ENCODE data around the gene LASP1NB.

The LASP1NB gene

DNA sequence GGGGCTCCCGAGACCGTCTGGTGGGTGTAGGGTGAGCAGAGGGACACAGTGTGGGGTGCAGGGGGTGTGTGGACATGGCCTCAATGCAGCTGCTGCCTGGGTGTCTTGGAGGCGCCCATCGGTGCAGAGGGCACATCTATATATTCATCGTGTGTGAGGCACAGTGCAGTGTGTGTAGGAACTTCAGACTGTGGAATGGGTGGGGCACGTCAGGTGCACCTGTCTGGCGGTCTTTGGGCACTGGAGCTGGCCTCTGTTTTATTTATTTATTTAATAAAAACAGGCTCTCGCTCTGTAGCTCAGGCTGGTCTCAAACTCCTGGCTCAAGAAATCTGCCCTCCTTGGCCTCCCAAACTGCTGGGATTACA is 38.8 kb upstream of the LASP1NB start:
- no peak overlapping the region for H2AFZ ChIP-seq (ENCODE audit: low read length)
- intact Hi-C loops (cut with micrococcal nuclease; ENCODE audit: unreplicated experiment), result no loop called here
- ChIA-PET CTCF (ENCODE audit: unreplicated experiment) (no interaction called here), POLR2A (interaction anchor here (1.3 to 2.3 kb wide), 2 partner anchors 11 to 15 kb away, joined by 4 to 9 read pairs; no protein-coding TSS in a partner anchor)
- no peak for DNase-seq (ENCODE audit: low spot score)
- no peaks in the 10 kb centered on the region for H3K9me2 ChIP-seq (ENCODE audit: insufficient read depth, low read length)
- TF ChIP-seq, protein P1, sequence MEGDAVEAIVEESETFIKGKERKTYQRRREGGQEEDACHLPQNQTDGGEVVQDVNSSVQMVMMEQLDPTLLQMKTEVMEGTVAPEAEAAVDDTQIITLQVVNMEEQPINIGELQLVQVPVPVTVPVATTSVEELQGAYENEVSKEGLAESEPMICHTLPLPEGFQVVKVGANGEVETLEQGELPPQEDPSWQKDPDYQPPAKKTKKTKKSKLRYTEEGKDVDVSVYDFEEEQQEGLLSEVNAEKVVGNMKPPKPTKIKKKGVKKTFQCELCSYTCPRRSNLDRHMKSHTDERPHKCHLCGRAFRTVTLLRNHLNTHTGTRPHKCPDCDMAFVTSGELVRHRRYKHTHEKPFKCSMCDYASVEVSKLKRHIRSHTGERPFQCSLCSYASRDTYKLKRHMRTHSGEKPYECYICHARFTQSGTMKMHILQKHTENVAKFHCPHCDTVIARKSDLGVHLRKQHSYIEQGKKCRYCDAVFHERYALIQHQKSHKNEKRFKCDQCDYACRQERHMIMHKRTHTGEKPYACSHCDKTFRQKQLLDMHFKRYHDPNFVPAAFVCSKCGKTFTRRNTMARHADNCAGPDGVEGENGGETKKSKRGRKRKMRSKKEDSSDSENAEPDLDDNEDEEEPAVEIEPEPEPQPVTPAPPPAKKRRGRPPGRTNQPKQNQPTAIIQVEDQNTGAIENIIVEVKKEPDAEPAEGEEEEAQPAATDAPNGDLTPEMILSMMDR (conservative IDR thresholded peaks at IDR 0.05; ENCODE audit: low read length), result no peak
- TF ChIP-seq EZH2phosphoT487 (IDR thresholded peaks at IDR 0.05; ENCODE audit: borderline replicate concordance, low read depth, low read length), result no peak
- peaks cover 38% of the 10 kb centered on the region for H3K4me1 ChIP-seq (ENCODE audit: insufficient read depth, low read length, poor library complexity, severe bottlenecking)
- H4K20me1 ChIP-seq (ENCODE audit: insufficient read depth, low read length), result no peaks in the 10 kb centered on the region
- peaks cover 40% of the 10 kb centered on the region; the same call in 1 of the 2 replicates for H3K79me2 ChIP-seq (ENCODE audit: insufficient read depth, low read depth, low read length)
- no peak overlapping the region for H3K4me3 ChIP-seq (ENCODE audit: low read depth, low read length, poor library complexity, severe bottlenecking)
- no TSS peak for BruUV-seq (replicated peaks)
- H3K9me3 ChIP-seq (ENCODE audit: low read length), result no peaks in the 10 kb centered on the region
- no peak overlapping the region for H3K27ac ChIP-seq (ENCODE audit: low read depth, low read length, poor library complexity, severe bottlenecking)
- H3K4me2 ChIP-seq (ENCODE audit: low read length), result no peak overlapping the region; the same call in 1 of the 2 replicates
- peaks cover 89% of the 10 kb centered on the region for H3K36me3 ChIP-seq (ENCODE audit: insufficient read depth, low read length)

DNA sequence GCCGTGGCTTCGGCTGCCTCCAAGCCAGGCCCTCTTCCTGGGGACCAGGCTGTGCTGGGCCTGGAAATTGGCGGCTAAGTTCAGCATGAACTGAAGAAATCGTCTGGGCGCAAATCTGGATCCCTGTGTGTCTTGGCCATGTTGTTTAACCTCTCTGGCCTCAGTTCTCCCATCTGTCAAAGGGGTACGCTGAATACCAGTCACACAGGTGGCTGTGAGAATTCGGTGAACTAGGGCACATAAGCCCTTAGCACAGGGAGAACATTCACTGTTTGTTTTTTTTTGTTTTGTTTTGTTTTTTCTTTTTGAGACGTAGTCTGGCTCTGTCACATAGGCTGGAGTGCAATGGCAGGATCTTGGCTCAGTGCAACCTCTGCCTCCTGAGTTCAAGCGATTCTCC is 36.6 kb upstream of the LASP1NB start:
- CTCF ChIA-PET (ENCODE audit: unreplicated experiment), result no interaction called here

DNA sequence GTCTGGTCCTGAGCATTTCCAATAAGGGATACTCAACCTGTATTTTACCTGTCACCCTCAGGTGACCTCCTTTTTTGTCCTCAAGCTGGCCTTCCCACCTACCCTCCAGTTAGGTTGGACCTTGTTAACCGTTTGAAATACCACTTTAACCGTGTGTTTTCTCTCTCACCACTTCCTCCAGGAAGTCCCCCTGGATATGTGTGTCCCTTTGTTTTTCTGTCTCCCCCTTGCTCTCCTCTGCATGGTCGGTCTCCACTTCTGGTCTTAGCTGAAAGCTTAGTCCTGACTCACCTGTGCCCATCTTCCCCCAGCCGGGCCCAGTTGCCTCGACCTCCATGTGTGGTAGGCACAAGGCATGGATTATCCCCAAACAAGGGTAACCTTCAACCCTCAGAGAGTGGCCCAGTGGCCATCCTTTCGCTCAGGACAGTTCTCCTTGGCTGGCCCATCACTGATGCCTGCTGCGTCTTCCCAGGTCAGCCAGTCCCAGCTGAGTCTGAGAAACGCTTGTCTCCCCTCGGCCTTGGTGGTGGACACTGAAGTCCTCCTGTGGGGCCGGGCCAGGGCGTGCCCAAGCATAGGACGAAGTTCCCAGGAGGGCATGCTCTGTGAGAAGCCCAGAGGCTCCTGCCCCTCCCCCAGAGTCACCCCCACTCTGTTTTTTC is 35.5 kb upstream of the LASP1NB start:
- H3K36me3 ChIP-seq (ENCODE audit: insufficient read depth, low read length), result peaks cover 93% of the 10 kb centered on the region
- H3K4me3 ChIP-seq (ENCODE audit: low read depth, low read length, poor library complexity, severe bottlenecking), result no peak overlapping the region
- no peaks in the 10 kb centered on the region for H3K9me3 ChIP-seq (ENCODE audit: low read length)
- no peaks in the 10 kb centered on the region for H3K9me2 ChIP-seq (ENCODE audit: insufficient read depth, low read length)
- ChIA-PET CTCF (ENCODE audit: unreplicated experiment) (no interaction called here), POLR2A (no interaction called here)
- no peaks in the 10 kb centered on the region for H4K20me1 ChIP-seq (ENCODE audit: insufficient read depth, low read length)
- intact Hi-C loops (cut with micrococcal nuclease; ENCODE audit: unreplicated experiment), result no loop called here
- TF ChIP-seq EZH2phosphoT487 (IDR thresholded peaks at IDR 0.05; ENCODE audit: borderline replicate concordance, low read depth, low read length), result no peak
- TF ChIP-seq, protein P1 (conservative IDR thresholded peaks at IDR 0.05; ENCODE audit: low read length), result no peak
- H3K79me2 ChIP-seq (ENCODE audit: insufficient read depth, low read depth, low read length), result peaks cover 16% of the 10 kb centered on the region; the same call in 1 of the 2 replicates
- no peak overlapping the region for H3K27ac ChIP-seq (ENCODE audit: low read depth, low read length, poor library complexity, severe bottlenecking)
- no peak overlapping the region for H3K4me2 ChIP-seq (ENCODE audit: low read length)
- no peak for DNase-seq (ENCODE audit: low spot score)
- BruUV-seq (replicated peaks), result no TSS peak
- H2AFZ ChIP-seq (ENCODE audit: low read length), result no peak overlapping the region
- peaks cover 39% of the 10 kb centered on the region for H3K4me1 ChIP-seq (ENCODE audit: insufficient read depth, low read length, poor library complexity, severe bottlenecking)

More for the DNA sequence above, 36.6 kb upstream of the LASP1NB start:
- Histone ChIP-seq H3K4me3 (ENCODE audit: low read depth, low read length, poor library complexity, severe bottlenecking) (no peak overlapping the region), H4K20me1 (ENCODE audit: insufficient read depth, low read length) (no peaks in the 10 kb centered on the region), H2AFZ (ENCODE audit: low read length) (no peak overlapping the region), H3K9me2 (ENCODE audit: insufficient read depth, low read length) (no peaks in the 10 kb centered on the region), H3K79me2 (ENCODE audit: insufficient read depth, low read depth, low read length) (peaks cover 20% of the 10 kb centered on the region; the same call in 1 of the 2 replicates), H3K4me2 (ENCODE audit: low read length) (no peak overlapping the region), H3K27ac (ENCODE audit: low read depth, low read length, poor library complexity, severe bottlenecking) (no peak overlapping the region), H3K36me3 (ENCODE audit: insufficient read depth, low read length) (peaks cover 89% of the 10 kb centered on the region), H3K9me3 (ENCODE audit: low read length) (no peaks in the 10 kb centered on the region), H3K4me1 (ENCODE audit: insufficient read depth, low read length, poor library complexity, severe bottlenecking) (peaks cover 42% of the 10 kb centered on the region)
- POLR2A ChIA-PET, result no interaction called here
- TF ChIP-seq, protein P1 (conservative IDR thresholded peaks at IDR 0.05; ENCODE audit: low read length), result no peak
- TF ChIP-seq EZH2phosphoT487 (IDR thresholded peaks at IDR 0.05; ENCODE audit: borderline replicate concordance, low read depth, low read length), result no peak
- DNase-seq (ENCODE audit: low spot score), result no peak
- no TSS peak for BruUV-seq (replicated peaks)
- intact Hi-C loops (cut with micrococcal nuclease; ENCODE audit: unreplicated experiment), result no loop called here
